Upper lobe of left lung (tissue), 4 donors: ENCODE data around the gene ZNF362.

Source experiments
- CTCF ChIP-seq, 6 experiments: fragments of 450-650 bp in 4 of 6; fragments of 200-600 bp in 2 of 6; sonication (generic) in 2 of 6; IDR thresholded peaks; one replicate each; pipeline ENCODE4 v1.5.1; 2016 to 2019; ENCODE audit warnings: antibody characterized with exemption in 6 of 6
- POLR2AphosphoS5 ChIP-seq, 2 donors: sonication (generic); formaldehyde crosslinking; IDR thresholded peaks; one replicate each; pipeline ENCODE4 v1.5.1; 2017; ENCODE audit warnings: antibody characterized with exemption in 2 of 2

GRCh38 chr1:33317946-33318345 is 61.7 kb downstream of the ZNF362 start:
- TF ChIP-seq POLR2AphosphoS5 (IDR thresholded peaks at IDR 0.05), result no peak
- TF ChIP-seq CTCF (IDR thresholded peaks at IDR 0.05), result no peak
